Neutrophil (primary cell): ENCODE data around the gene NENF.
A peak's percentile ranks its signal among the peaks of the same experiment; 100 is the strongest.

Experiments used
- H3K27ac ChIP-seq: fragments of 200-600 bp; sonication (generic); 2 replicates; pipeline ENCODE4 v1.5.1; 2016; ENCODE audit warnings: mild to moderate bottlenecking, moderate library complexity
- H3K27me3 ChIP-seq: fragments of 200-600 bp; sonication (generic); 2 replicates; pipeline ENCODE4 v1.6.0; 2016; ENCODE audit warnings: mild to moderate bottlenecking
- H3K36me3 ChIP-seq: fragments of 200-600 bp; sonication (generic); 2 replicates; pipeline ENCODE4 v1.5.1; 2017
- H3K4me1 ChIP-seq, 2 experiments: fragments of 200-600 bp in 1 of 2; sonication (generic) in 1 of 2; 1 replicate in 1 of 2; 2 replicates in 1 of 2; pipeline versions ENCODE4 v1.5.1 to v1.6.1; 2013 to 2016; ENCODE audit warnings: low read depth in 1 of 2, low read length in 1 of 2, mild to moderate bottlenecking in 1 of 2, moderate library complexity in 1 of 2; ENCODE audit not compliant: control insufficient read depth in 1 of 2, insufficient read depth in 1 of 2
- H3K4me3 ChIP-seq, 2 experiments: fragments of 200-600 bp in 1 of 2; sonication (generic) in 1 of 2; 1 replicate in 1 of 2; 2 replicates in 1 of 2; pipeline ENCODE4 v1.5.1; 2013 to 2016; ENCODE audit warnings: low read depth in 1 of 2, low read length in 1 of 2, mild to moderate bottlenecking in 1 of 2, moderate library complexity in 1 of 2
- H3K9me3 ChIP-seq: fragments of 200-600 bp; sonication (generic); 2 replicates; pipeline ENCODE4 v1.5.1; 2016
- TF ChIP-seq, protein P1 (sequence below): fragments of 200-600 bp; sonication (generic); IDR thresholded peaks from 2 replicates; pipeline ENCODE4 v1.5.1; 2016; ENCODE audit warnings: antibody characterized with exemption

The NENF gene

DNA sequence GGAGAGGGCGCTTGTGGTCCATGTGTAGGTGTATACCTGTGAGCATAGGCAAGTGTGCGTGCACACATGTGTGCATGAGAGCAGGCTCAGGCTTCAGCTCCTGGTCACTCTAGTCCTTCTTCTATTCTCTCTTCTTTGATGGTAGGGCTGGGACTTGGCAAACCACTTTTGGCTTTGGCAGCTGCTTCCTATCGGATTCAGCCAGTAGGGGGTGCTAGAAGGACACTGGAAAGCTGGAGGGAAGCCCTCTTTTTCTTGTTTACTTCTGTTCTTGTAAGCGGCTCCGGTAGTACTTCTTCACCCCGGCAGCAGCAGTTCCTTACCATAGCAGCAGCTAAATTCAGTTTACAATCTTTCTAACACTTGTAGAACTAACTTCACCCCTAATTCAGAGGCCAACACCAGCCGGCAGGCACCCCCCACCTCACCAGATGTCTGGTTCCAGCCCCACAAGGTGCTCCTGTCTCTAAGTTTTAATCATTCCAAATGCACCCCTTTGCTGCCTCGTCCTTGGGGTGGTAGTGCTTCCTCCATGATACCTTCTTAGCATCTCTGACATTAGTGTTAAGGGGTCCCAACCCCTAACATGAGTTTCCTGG, 25.1 kb downstream of the NENF start:
- Histone ChIP-seq H3K9me3 (no peaks in the 10 kb centered on the region), H3K36me3 (no peaks in the 10 kb centered on the region), H3K4me1 (peaks cover 0 to 4% of the 10 kb centered on the region in 2 experiments), H3K4me3 (no peak overlapping the region), H3K27me3 (no peaks in the 10 kb centered on the region), H3K27ac (no peak overlapping the region)
- TF ChIP-seq, protein P1, sequence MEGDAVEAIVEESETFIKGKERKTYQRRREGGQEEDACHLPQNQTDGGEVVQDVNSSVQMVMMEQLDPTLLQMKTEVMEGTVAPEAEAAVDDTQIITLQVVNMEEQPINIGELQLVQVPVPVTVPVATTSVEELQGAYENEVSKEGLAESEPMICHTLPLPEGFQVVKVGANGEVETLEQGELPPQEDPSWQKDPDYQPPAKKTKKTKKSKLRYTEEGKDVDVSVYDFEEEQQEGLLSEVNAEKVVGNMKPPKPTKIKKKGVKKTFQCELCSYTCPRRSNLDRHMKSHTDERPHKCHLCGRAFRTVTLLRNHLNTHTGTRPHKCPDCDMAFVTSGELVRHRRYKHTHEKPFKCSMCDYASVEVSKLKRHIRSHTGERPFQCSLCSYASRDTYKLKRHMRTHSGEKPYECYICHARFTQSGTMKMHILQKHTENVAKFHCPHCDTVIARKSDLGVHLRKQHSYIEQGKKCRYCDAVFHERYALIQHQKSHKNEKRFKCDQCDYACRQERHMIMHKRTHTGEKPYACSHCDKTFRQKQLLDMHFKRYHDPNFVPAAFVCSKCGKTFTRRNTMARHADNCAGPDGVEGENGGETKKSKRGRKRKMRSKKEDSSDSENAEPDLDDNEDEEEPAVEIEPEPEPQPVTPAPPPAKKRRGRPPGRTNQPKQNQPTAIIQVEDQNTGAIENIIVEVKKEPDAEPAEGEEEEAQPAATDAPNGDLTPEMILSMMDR: peak; percentile 41

DNA sequence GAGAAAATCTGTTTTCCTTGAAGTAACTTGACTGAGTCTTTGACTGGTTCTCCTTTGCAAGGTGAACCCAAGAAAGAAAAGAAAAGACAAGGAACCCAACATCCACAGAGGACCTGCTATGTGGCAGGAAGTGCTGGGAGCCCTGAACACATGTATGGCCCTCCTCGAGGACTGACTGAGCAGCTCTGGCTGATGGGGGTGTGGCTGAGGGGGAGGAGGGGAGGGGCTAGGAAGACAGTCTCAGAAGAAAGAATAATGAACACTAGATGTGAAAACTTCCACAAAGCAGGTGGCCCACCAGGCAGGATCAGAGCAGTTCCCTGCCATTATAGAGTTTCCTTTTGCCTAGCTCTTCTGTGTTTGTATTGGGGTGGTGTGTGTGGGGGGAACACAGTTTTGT, 26.1 kb downstream of the NENF start:
- Histone ChIP-seq H3K4me3 (no peak overlapping the region), H3K4me1 (peaks cover 0 to 4% of the 10 kb centered on the region in 2 experiments), H3K36me3 (no peaks in the 10 kb centered on the region), H3K27me3 (no peaks in the 10 kb centered on the region), H3K9me3 (no peaks in the 10 kb centered on the region), H3K27ac (no peak overlapping the region)
- TF ChIP-seq, protein P1: no peak

DNA sequence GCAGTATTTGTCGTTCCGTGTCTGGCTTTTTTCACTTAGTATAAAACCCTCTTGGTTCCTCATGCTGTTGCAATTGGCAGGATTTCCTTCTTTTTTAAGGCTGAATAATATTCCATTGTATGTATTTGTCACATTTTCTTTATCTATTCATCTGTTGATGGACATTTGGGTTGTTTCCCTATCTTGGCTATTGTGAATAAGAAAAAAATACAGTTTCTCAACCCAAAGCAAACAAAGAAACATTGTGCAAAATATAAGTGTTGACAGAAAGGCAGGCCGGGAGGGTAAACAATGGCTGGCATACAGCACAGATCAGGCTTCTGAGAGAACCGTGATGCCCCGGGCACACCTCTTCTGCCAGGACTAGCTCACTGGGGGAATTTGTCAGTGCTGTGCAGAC, 26.9 kb downstream of the NENF start:
- peaks cover 0 to 4% of the 10 kb centered on the region in 2 experiments for H3K4me1 ChIP-seq
- no peak overlapping the region for H3K4me3 ChIP-seq
- no peaks in the 10 kb centered on the region for H3K9me3 ChIP-seq
- no peaks in the 10 kb centered on the region for H3K27me3 ChIP-seq
- H3K36me3 ChIP-seq: no peaks in the 10 kb centered on the region
- no peak overlapping the region for H3K27ac ChIP-seq
- TF ChIP-seq, protein P1: no peak

DNA sequence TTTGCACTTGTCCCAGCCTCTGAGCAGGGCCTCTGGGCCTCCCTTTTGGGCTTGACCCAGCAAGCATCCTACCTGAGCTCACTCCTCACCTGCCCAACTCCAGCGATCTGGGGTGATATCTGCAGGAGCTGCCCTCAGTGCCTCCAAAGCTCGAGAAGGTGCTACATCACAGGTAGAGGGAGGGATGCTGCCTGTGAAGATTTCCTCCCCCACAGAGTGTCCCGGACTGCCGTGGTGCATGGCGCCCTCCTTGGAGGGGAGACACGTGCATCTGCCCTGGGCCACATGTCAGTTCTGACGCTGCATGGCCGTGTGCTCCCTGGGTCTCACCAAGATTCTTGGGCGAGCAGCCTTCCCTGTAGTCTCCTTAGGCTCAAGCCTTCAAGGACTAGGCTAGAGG, 27.7 kb downstream of the NENF start:
- H3K27ac ChIP-seq: no peak overlapping the region
- H3K9me3 ChIP-seq: no peaks in the 10 kb centered on the region
- H3K27me3 ChIP-seq: no peaks in the 10 kb centered on the region
- H3K36me3 ChIP-seq: no peaks in the 10 kb centered on the region
- TF ChIP-seq, protein P1: no peak
- H3K4me3 ChIP-seq: no peak overlapping the region
- H3K4me1 ChIP-seq: peaks cover 0 to 4% of the 10 kb centered on the region in 2 experiments

DNA sequence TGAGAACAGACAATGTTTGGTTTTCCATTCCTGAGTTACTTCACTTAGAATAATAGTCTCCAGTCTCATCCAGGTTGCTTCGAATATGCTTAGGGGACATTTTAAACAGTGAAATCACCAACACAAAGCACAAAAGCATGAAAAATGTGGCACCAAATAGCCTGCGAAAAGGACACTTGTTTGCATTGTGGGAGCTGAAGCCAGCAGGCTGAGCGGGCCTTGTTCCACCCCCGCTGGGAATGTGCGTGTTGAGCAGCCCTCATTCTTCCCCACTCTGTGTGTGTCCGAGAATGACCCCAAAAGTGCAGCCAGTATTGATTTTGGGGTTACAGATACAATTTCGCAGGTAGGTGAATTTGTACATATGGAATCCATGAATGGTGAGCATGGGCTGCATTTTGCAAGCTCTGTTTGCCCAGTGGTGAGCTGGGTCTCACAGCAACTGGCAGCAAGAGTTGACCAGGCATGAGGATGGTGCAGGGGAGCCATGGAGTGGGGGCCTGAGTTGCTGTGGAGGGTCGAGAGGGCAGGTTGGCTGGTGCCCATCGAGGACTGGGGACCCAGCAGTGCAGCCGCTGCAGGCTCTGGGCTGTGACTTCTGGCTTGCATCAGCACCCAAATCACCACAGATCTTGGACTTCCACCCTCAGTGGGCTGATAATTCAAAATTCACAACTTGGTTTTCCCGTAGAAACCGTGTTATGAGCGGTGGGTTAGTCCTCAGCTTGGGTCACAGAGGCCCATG, 29.4 kb downstream of the NENF start:
- no peaks in the 10 kb centered on the region for H3K4me1 ChIP-seq
- TF ChIP-seq, protein P1: no peak
- no peaks in the 10 kb centered on the region for H3K9me3 ChIP-seq
- no peaks in the 10 kb centered on the region for H3K36me3 ChIP-seq
- no peak overlapping the region for H3K27ac ChIP-seq
- no peaks in the 10 kb centered on the region for H3K27me3 ChIP-seq
- no peak overlapping the region for H3K4me3 ChIP-seq
